ENCODE measurements around the gene RNF43.

Gene RNF43

DNA sequence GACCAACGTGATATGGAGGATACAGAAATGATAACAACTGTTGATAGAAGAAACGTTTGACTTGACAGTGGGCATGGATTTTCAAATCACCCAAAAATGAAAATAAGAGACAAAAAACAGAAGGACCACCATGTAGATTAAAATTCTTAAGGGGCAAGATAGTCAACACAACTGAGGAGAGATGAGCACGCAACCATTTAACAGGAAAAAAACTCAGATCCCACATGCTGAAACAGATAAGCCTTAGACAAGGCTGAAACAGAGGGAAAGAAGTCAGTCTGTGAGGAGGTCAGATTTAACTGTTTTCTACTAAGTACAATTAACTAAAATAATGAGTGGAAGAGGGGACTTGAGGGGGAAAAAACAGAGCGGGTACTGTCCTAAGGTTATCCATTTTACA lies 21.2 kb downstream of the RNF43 start:
- DNase-seq (ENCODE audit: low spot score): no peak
- no peak for TF ChIP-seq CTCF (IDR thresholded peaks at IDR 0.05; ENCODE audit: extremely low read depth, missing control alignments)

GRCh38 chr17:58394534-58395223 lies 22.7 kb downstream of the RNF43 start:
- no peak for DNase-seq (ENCODE audit: low spot score)
- TF ChIP-seq CTCF (IDR thresholded peaks at IDR 0.05; ENCODE audit: extremely low read depth, missing control alignments): no peak

- TF ChIP-seq CTCF (IDR thresholded peaks at IDR 0.05; ENCODE audit: extremely low read depth, missing control alignments): no peak
- no peak for DNase-seq (ENCODE audit: low spot score)
These were observed 25.9 kb downstream of the RNF43 start for GRCh38 chr17:58391302-58391984.

- TF ChIP-seq CTCF (IDR thresholded peaks at IDR 0.05; ENCODE audit: extremely low read depth, missing control alignments): no peak
These were observed 26.4 kb downstream of the RNF43 start for GRCh38 chr17:58390884-58391283.

DNA sequence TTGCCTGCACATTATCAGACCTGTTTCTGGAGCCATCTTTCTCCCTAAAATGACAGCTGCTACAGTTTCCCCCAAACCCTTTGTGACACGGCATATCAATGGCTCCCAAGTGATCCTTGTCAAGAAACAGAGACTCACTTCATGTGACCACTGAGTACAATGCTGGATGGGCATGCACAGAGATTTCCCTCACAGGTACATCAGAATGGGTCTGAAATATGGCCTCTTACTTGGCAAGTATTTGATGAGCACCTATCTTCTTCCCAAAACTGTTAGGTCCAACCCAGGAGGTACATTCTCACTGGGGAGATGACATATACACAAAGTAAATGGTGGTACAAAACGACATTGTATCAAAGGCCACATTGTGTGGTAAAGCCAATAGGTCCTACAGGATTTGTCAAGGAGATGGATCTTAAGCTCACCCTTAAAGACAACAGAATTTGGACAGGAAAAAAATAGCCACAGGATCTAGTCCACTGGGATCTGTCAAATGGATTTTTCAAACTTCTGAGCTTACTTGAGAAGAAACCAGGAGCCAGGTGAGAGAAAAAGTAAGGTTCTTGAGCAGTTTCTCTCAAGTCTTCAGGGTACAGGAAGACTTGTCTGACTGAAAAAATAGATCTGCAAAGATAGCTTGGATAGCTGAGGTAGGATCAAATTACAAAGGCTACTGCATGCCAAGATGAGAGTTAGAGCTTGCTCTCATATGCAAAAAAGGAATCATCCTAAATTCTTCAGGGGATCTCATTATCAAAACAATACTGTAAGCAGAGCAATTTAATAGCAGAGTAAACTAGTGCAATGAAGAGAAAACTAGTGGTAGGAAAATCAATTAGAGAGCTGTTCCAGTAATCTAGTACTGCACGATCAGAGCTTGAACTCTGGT lies 28.8 kb downstream of the RNF43 start:
- no peak for TF ChIP-seq CTCF (IDR thresholded peaks at IDR 0.05; ENCODE audit: extremely low read depth, missing control alignments)
- DNase-seq (ENCODE audit: low spot score): no peak

More at GRCh38 chr17:58390884-58391283, 26.4 kb downstream of the RNF43 start:
- DNase-seq (ENCODE audit: low spot score): no peak

- no peak for DNase-seq (ENCODE audit: low spot score)
- TF ChIP-seq CTCF (IDR thresholded peaks at IDR 0.05; ENCODE audit: extremely low read depth, missing control alignments): no peak
These were observed 29.5 kb downstream of the RNF43 start for GRCh38 chr17:58387834-58388233.

DNA sequence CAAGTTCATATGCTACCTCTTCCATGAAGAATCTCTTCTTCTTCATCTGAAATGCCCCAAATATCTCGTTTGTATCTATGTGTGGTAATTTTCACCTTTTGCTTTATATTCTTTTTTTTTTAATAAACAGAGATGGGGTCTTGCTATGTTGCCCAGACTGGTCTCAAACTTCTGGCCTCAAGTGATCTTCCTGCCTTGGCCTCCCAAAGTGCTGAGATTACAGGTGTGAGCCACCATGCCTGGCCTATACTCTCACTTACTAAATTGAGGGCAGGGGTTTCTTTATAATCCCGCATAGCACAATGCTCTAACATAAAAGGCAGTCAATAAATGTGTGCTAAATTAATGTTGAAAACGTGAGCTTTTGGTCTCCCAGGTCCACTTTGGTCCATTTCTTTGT lies 30.6 kb downstream of the RNF43 start:
- DNase-seq (ENCODE audit: low spot score): no peak
- no peak for TF ChIP-seq CTCF (IDR thresholded peaks at IDR 0.05; ENCODE audit: extremely low read depth, missing control alignments)

Data from GM20000 (cell line).